ENCODE data around the gene DNAI4.
"Not testable (repeated sequence)": the region's sequence is repeated elsewhere in the genome, so short reads cannot be mapped to it uniquely, and the experiment has no call there.

Gene DNAI4

GRCh38 chr1:66824771-66825170 lies 99.9 kb downstream of the DNAI4 start:
- no peak for DNase-seq (ENCODE audit: low spot score)

GRCh38 chr1:66809736-66810326 lies 114.8 kb downstream of the DNAI4 start:
- DNase-seq (ENCODE audit: low spot score), result no peak

- no peak for DNase-seq (ENCODE audit: low spot score)
These were observed 115.4 kb downstream of the DNAI4 start for GRCh38 chr1:66809245-66809644.

- not testable (repeated sequence) for DNase-seq (ENCODE audit: low spot score)
These were observed 128.8 kb downstream of the DNAI4 start for GRCh38 chr1:66795839-66796238.

- no peak for DNase-seq (ENCODE audit: low spot score)
These were observed 132.7 kb downstream of the DNAI4 start for GRCh38 chr1:66791621-66792610.

- no peak for DNase-seq (ENCODE audit: low spot score)
These were observed 136.3 kb downstream of the DNAI4 start for GRCh38 chr1:66788231-66788939.

- DNase-seq (ENCODE audit: low spot score), result no peak
These were observed 137.0 kb downstream of the DNAI4 start for GRCh38 chr1:66787641-66788040.

- not testable (repeated sequence) for DNase-seq (ENCODE audit: low spot score)
These were observed 138.9 kb downstream of the DNAI4 start for GRCh38 chr1:66785800-66786199.

- DNase-seq (ENCODE audit: low spot score), result no peak
These were observed 145.1 kb downstream of the DNAI4 start for GRCh38 chr1:66779475-66780078.

- no peak for DNase-seq (ENCODE audit: low spot score)
These were observed 145.7 kb downstream of the DNAI4 start for GRCh38 chr1:66778969-66779368.

GRCh38 chr1:66778266-66778665 lies 146.4 kb downstream of the DNAI4 start:
- no peak for DNase-seq (ENCODE audit: low spot score)

GRCh38 chr1:66777831-66778230 lies 146.8 kb downstream of the DNAI4 start:
- DNase-seq (ENCODE audit: low spot score), result no peak

GRCh38 chr1:66775646-66776045 lies 149.0 kb downstream of the DNAI4 start:
- no peak for DNase-seq (ENCODE audit: low spot score)

- DNase-seq (ENCODE audit: low spot score), result no peak
These were observed 150.2 kb downstream of the DNAI4 start for GRCh38 chr1:66774438-66774837.

GRCh38 chr1:66773227-66773626 lies 151.4 kb downstream of the DNAI4 start:
- DNase-seq (ENCODE audit: low spot score), result no peak

- no peak for DNase-seq (ENCODE audit: low spot score)
These were observed 154.0 kb downstream of the DNAI4 start for GRCh38 chr1:66770694-66771093.

GRCh38 chr1:66770240-66770639 lies 154.4 kb downstream of the DNAI4 start:
- DNase-seq (ENCODE audit: low spot score), result no peak

GRCh38 chr1:66769512-66770229 lies 155.0 kb downstream of the DNAI4 start:
- DNase-seq (ENCODE audit: low spot score), result no peak

- no peak for DNase-seq (ENCODE audit: low spot score)
These were observed 155.7 kb downstream of the DNAI4 start for GRCh38 chr1:66768965-66769364.

- no peak for DNase-seq (ENCODE audit: low spot score)
These were observed 157.0 kb downstream of the DNAI4 start for GRCh38 chr1:66767626-66768025.

- DNase-seq (ENCODE audit: low spot score), result peak; percentile 59
These were observed 159.6 kb downstream of the DNAI4 start for GRCh38 chr1:66764994-66765578.

All from hematopoietic multipotent progenitor cell treated with erythropoietin and hydrocortisone succinate and interleukin-3 and kit ligand, for 17 days (in vitro differentiated cells).